CD4-positive, alpha-beta T cell treated with Interleukin-21 for 1 hour (primary cell): ENCODE measurements around the gene TUNAR.

Experiments
- DNase-seq: peaks from one replicate; pipeline ENCODE4 v3.0.0-alpha.2; 2020

The TUNAR gene

GRCh38 chr14:95875831-95876760 lies 536 bp upstream of the TUNAR start:
- no peak for DNase-seq

GRCh38 chr14:95877633-95878032 lies 1.0 kb downstream of the TUNAR start:
- no peak for DNase-seq

GRCh38 chr14:95884377-95884776 lies 7.7 kb downstream of the TUNAR start:
- DNase-seq, result no peak

GRCh38 chr14:95885278-95885677 lies 8.6 kb downstream of the TUNAR start:
- no peak for DNase-seq

GRCh38 chr14:95885866-95886265 lies 9.2 kb downstream of the TUNAR start:
- no peak for DNase-seq

- DNase-seq, result no peak
Observed at GRCh38 chr14:95886366-95887056, 9.9 kb downstream of the TUNAR start.

- no peak for DNase-seq
Observed at GRCh38 chr14:95887351-95887750, 10.7 kb downstream of the TUNAR start.

- DNase-seq, result no peak
Observed at GRCh38 chr14:95889236-95889979, 12.8 kb downstream of the TUNAR start.

GRCh38 chr14:95891742-95892141 lies 15.1 kb downstream of the TUNAR start:
- no peak for DNase-seq

- DNase-seq, result no peak
Observed at GRCh38 chr14:95892142-95892541, 15.5 kb downstream of the TUNAR start.

GRCh38 chr14:95895720-95896119 lies 19.1 kb downstream of the TUNAR start:
- no peak for DNase-seq

GRCh38 chr14:95896498-95897135 lies 20.0 kb downstream of the TUNAR start:
- no peak for DNase-seq

GRCh38 chr14:95897280-95897679 lies 20.6 kb downstream of the TUNAR start:
- DNase-seq, result no peak

- DNase-seq, result no peak
Observed at GRCh38 chr14:95901054-95901453, 24.4 kb downstream of the TUNAR start.

- DNase-seq, result no peak
Observed at GRCh38 chr14:95902273-95902826, 25.7 kb downstream of the TUNAR start.

- DNase-seq, result no peak
Observed at GRCh38 chr14:95903165-95903564, 26.5 kb downstream of the TUNAR start.

GRCh38 chr14:95903616-95904107 lies 27.0 kb downstream of the TUNAR start:
- no peak for DNase-seq

- no peak for DNase-seq
Observed at GRCh38 chr14:95906591-95906990, 30.0 kb downstream of the TUNAR start.

GRCh38 chr14:95910628-95911027 lies 34.0 kb downstream of the TUNAR start:
- DNase-seq, result no peak

- DNase-seq, result no peak
Observed at GRCh38 chr14:95911456-95911855, 34.8 kb downstream of the TUNAR start.

- no peak for DNase-seq
Observed at GRCh38 chr14:95915330-95915729, 38.7 kb downstream of the TUNAR start.

- DNase-seq, result no peak
Observed at GRCh38 chr14:95918466-95918865, 41.8 kb downstream of the TUNAR start.
